22Rv1 (cell line): ENCODE data around the gene ZBTB39.

Experiments
- CTCF ChIP-seq: fragments of 450-650 bp; IDR thresholded peaks from 2 replicates; pipeline ENCODE4 v1.5.1; 2017; ENCODE audit warnings: mild to moderate bottlenecking
- ZFX ChIP-seq: fragments of 450-650 bp; IDR thresholded peaks from 2 replicates; pipeline ENCODE4 v1.6.1; 2017; ENCODE audit warnings: antibody characterized with exemption, borderline replicate concordance

DNA sequence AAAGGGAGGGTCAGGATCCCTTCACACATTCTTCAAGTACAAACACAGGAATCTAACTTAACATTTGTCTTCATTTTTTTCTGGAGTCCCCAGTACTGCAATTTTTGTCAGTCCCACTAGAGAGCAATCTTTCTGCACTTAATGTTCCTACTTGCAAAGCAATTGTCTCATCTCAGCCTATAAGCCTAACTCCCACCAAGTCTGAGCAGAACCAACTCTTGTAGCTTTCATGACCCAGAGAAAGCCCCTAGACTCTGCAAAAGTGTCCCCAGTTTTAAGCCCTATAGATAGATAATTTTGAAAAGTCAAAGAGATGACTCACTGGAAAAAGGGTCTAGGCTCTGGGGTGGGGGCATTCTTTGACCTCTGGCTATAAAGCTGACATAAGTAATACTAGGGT, 1.8 kb upstream of the ZBTB39 start:
- TF ChIP-seq CTCF (peak; percentile 89), ZFX (no peak)
